BLaER1 (cell line): ENCODE data around the gene CCDC191.

ENCODE experiments used
- H3K27ac ChIP-seq: shearing (Covaris generic); formaldehyde crosslinking; 2 replicates; pipeline ENCODE4 v1.8.1; 2022
- H3K27me3 ChIP-seq: shearing (Covaris generic); formaldehyde crosslinking; 2 replicates; pipeline ENCODE4 v1.8.1; 2022
- H3K36me3 ChIP-seq: shearing (Covaris generic); formaldehyde crosslinking; 2 replicates; pipeline ENCODE4 v1.8.1; 2022
- H3K4me1 ChIP-seq: shearing (Covaris generic); formaldehyde crosslinking; 2 replicates; pipeline ENCODE4 v1.8.1; 2022
- H3K4me2 ChIP-seq: shearing (Covaris generic); formaldehyde crosslinking; 2 replicates; pipeline ENCODE4 v1.8.1; 2022
- H3K4me3 ChIP-seq: shearing (Covaris generic); formaldehyde crosslinking; 2 replicates; pipeline ENCODE4 v1.8.1; 2022
- H3K9ac ChIP-seq: shearing (Covaris generic); formaldehyde crosslinking; 2 replicates; pipeline ENCODE4 v1.8.1; 2022
- H3K9me3 ChIP-seq: shearing (Covaris generic); formaldehyde crosslinking; 2 replicates; pipeline ENCODE4 v1.8.1; 2022
- H4K20me1 ChIP-seq: shearing (Covaris generic); formaldehyde crosslinking; 2 replicates; pipeline ENCODE4 v1.8.1; 2022
- Cebpa-rat ChIP-seq: shearing (Covaris generic); IDR thresholded peaks from 2 replicates; pipeline ENCODE4 v1.8.1; 2022

Gene CCDC191

GRCh38 chr3:114092151-114093015 lies 36.1 kb upstream of the CCDC191 start:
- no peak overlapping the region for H3K27ac ChIP-seq
- H3K27me3 ChIP-seq = no peaks in the 10 kb centered on the region
- peaks cover 12% of the 10 kb centered on the region for H3K36me3 ChIP-seq
- H3K9ac ChIP-seq = no peak overlapping the region
- no peak overlapping the region for H3K4me3 ChIP-seq
- no peaks in the 10 kb centered on the region for H4K20me1 ChIP-seq
- no peak overlapping the region for H3K4me2 ChIP-seq
- H3K4me1 ChIP-seq = no peaks in the 10 kb centered on the region
- no peak for TF ChIP-seq Cebpa-rat
- no peaks in the 10 kb centered on the region for H3K9me3 ChIP-seq

- TF ChIP-seq Cebpa-rat = no peak
- Histone ChIP-seq H3K27ac (no peak overlapping the region), H3K27me3 (no peaks in the 10 kb centered on the region), H3K9me3 (no peaks in the 10 kb centered on the region), H3K36me3 (peaks cover 39% of the 10 kb centered on the region), H3K4me2 (no peak overlapping the region), H3K4me3 (no peak overlapping the region), H3K9ac (no peak overlapping the region), H3K4me1 (no peaks in the 10 kb centered on the region), H4K20me1 (no peaks in the 10 kb centered on the region)
Measured at GRCh38 chr3:114089675-114090074, 33.3 kb upstream of the CCDC191 start.

GRCh38 chr3:114086356-114086755 lies 30.0 kb upstream of the CCDC191 start:
- Histone ChIP-seq H3K4me2 (no peak overlapping the region), H3K36me3 (peaks cover 72% of the 10 kb centered on the region), H3K4me1 (no peaks in the 10 kb centered on the region), H3K27me3 (no peaks in the 10 kb centered on the region), H3K9ac (no peak overlapping the region), H3K27ac (no peak overlapping the region), H3K9me3 (no peaks in the 10 kb centered on the region), H4K20me1 (peaks cover 4% of the 10 kb centered on the region), H3K4me3 (no peak overlapping the region)
- no peak for TF ChIP-seq Cebpa-rat

GRCh38 chr3:114083112-114083511 lies 26.8 kb upstream of the CCDC191 start:
- H3K27me3 ChIP-seq = no peaks in the 10 kb centered on the region
- H3K27ac ChIP-seq = no peak overlapping the region
- H3K36me3 ChIP-seq = peaks cover 98% of the 10 kb centered on the region
- no peak for TF ChIP-seq Cebpa-rat
- H3K4me1 ChIP-seq = no peaks in the 10 kb centered on the region
- no peak overlapping the region for H3K4me3 ChIP-seq
- no peaks in the 10 kb centered on the region for H3K9me3 ChIP-seq
- H3K4me2 ChIP-seq = no peak overlapping the region
- H3K9ac ChIP-seq = no peak overlapping the region
- H4K20me1 ChIP-seq = peaks cover 6% of the 10 kb centered on the region

GRCh38 chr3:114081037-114081436 lies 24.7 kb upstream of the CCDC191 start:
- Histone ChIP-seq H3K27me3 (no peaks in the 10 kb centered on the region), H3K9me3 (no peaks in the 10 kb centered on the region), H3K4me1 (no peaks in the 10 kb centered on the region), H3K9ac (no peak overlapping the region), H4K20me1 (peaks cover 6% of the 10 kb centered on the region), H3K4me3 (no peak overlapping the region), H3K4me2 (no peak overlapping the region), H3K27ac (no peak overlapping the region), H3K36me3 (peaks cover 99% of the 10 kb centered on the region)
- TF ChIP-seq Cebpa-rat = no peak

- no peak overlapping the region for H3K4me2 ChIP-seq
- peaks cover 99% of the 10 kb centered on the region for H3K36me3 ChIP-seq
Measured at GRCh38 chr3:114080201-114080600, 23.9 kb upstream of the CCDC191 start.

GRCh38 chr3:114079761-114080160 lies 23.4 kb upstream of the CCDC191 start:
- Histone ChIP-seq H3K27ac (no peak overlapping the region), H3K9me3 (no peaks in the 10 kb centered on the region), H3K4me3 (no peak overlapping the region), H3K36me3 (peaks cover 99% of the 10 kb centered on the region), H3K9ac (no peak overlapping the region), H3K4me1 (no peaks in the 10 kb centered on the region), H3K4me2 (no peak overlapping the region), H4K20me1 (peaks cover 7% of the 10 kb centered on the region), H3K27me3 (no peaks in the 10 kb centered on the region)
- TF ChIP-seq Cebpa-rat = no peak

More at GRCh38 chr3:114080201-114080600, 23.9 kb upstream of the CCDC191 start:
- Histone ChIP-seq H3K4me3 (no peak overlapping the region), H4K20me1 (peaks cover 6% of the 10 kb centered on the region), H3K27ac (no peak overlapping the region), H3K9ac (no peak overlapping the region), H3K27me3 (no peaks in the 10 kb centered on the region), H3K9me3 (no peaks in the 10 kb centered on the region), H3K4me1 (no peaks in the 10 kb centered on the region)
- TF ChIP-seq Cebpa-rat = no peak

GRCh38 chr3:114078126-114078525 lies 21.8 kb upstream of the CCDC191 start:
- H3K9ac ChIP-seq = no peak overlapping the region
- H3K9me3 ChIP-seq = no peaks in the 10 kb centered on the region
- H3K4me3 ChIP-seq = no peak overlapping the region
- H3K4me1 ChIP-seq = no peaks in the 10 kb centered on the region
- peaks cover 99% of the 10 kb centered on the region for H3K36me3 ChIP-seq
- no peaks in the 10 kb centered on the region for H3K27me3 ChIP-seq
- H3K27ac ChIP-seq = no peak overlapping the region
- peaks cover 24% of the 10 kb centered on the region for H4K20me1 ChIP-seq
- TF ChIP-seq Cebpa-rat = no peak
- no peak overlapping the region for H3K4me2 ChIP-seq

- no peak overlapping the region for H3K9ac ChIP-seq
- no peak overlapping the region for H3K4me3 ChIP-seq
- H3K27me3 ChIP-seq = no peaks in the 10 kb centered on the region
- peaks cover 99% of the 10 kb centered on the region for H3K36me3 ChIP-seq
- no peaks in the 10 kb centered on the region for H3K4me1 ChIP-seq
- no peaks in the 10 kb centered on the region for H3K9me3 ChIP-seq
- H4K20me1 ChIP-seq = peaks cover 26% of the 10 kb centered on the region
- no peak overlapping the region for H3K4me2 ChIP-seq
- TF ChIP-seq Cebpa-rat = no peak
- H3K27ac ChIP-seq = no peak overlapping the region
Measured at GRCh38 chr3:114076711-114077110, 20.4 kb upstream of the CCDC191 start.

GRCh38 chr3:114071786-114072185 lies 15.5 kb upstream of the CCDC191 start:
- Histone ChIP-seq H3K4me2 (no peak overlapping the region), H3K27me3 (no peaks in the 10 kb centered on the region), H3K4me3 (no peak overlapping the region), H3K4me1 (no peaks in the 10 kb centered on the region), H3K36me3 (peaks cover 99% of the 10 kb centered on the region), H4K20me1 (peaks cover 37% of the 10 kb centered on the region), H3K9me3 (no peaks in the 10 kb centered on the region), H3K9ac (no peak overlapping the region), H3K27ac (no peak overlapping the region)
- TF ChIP-seq Cebpa-rat = no peak
